ENCODE measurements around the gene ALDH4A1.

The ALDH4A1 gene

GRCh38 chr1:18939398-18940302 is 37.3 kb upstream of the ALDH4A1 start:
- DNase-seq = no peak

- DNase-seq = no peak
Observed at GRCh38 chr1:18938707-18939070, 36.3 kb upstream of the ALDH4A1 start.

GRCh38 chr1:18938008-18938706 is 35.8 kb upstream of the ALDH4A1 start:
- DNase-seq = no peak

- no peak for DNase-seq
Observed at GRCh38 chr1:18937539-18937938, 35.2 kb upstream of the ALDH4A1 start.

- DNase-seq = no peak
Observed at GRCh38 chr1:18936814-18937481, 34.6 kb upstream of the ALDH4A1 start.

GRCh38 chr1:18936471-18936813 is 34.1 kb upstream of the ALDH4A1 start:
- no peak for DNase-seq

- DNase-seq = peak; percentile 39
Observed at GRCh38 chr1:18934205-18935000, 32.0 kb upstream of the ALDH4A1 start.

- DNase-seq = no peak
Observed at GRCh38 chr1:18932879-18933278, 30.5 kb upstream of the ALDH4A1 start.

GRCh38 chr1:18932387-18932786 is 30.0 kb upstream of the ALDH4A1 start:
- peak; percentile 12 for DNase-seq

GRCh38 chr1:18931730-18932129 is 29.4 kb upstream of the ALDH4A1 start:
- no peak for DNase-seq

- no peak for DNase-seq
Observed at GRCh38 chr1:18929686-18930085, 27.3 kb upstream of the ALDH4A1 start.

GRCh38 chr1:18928985-18929384 is 26.6 kb upstream of the ALDH4A1 start:
- no peak for DNase-seq

GRCh38 chr1:18928406-18928805 is 26.1 kb upstream of the ALDH4A1 start:
- DNase-seq = no peak

- DNase-seq = no peak
Observed at GRCh38 chr1:18927654-18928272, 25.4 kb upstream of the ALDH4A1 start.

GRCh38 chr1:18927082-18927653 is 24.8 kb upstream of the ALDH4A1 start:
- no peak for DNase-seq

- no peak for DNase-seq
Observed at GRCh38 chr1:18926315-18927081, 24.1 kb upstream of the ALDH4A1 start.

GRCh38 chr1:18925279-18925678 is 22.9 kb upstream of the ALDH4A1 start:
- no peak for DNase-seq

GRCh38 chr1:18924221-18924691 is 21.9 kb upstream of the ALDH4A1 start:
- peak; percentile 9 for DNase-seq

- DNase-seq = no peak
Observed at GRCh38 chr1:18923756-18924211, 21.4 kb upstream of the ALDH4A1 start.

GRCh38 chr1:18922848-18923755 is 20.7 kb upstream of the ALDH4A1 start:
- DNase-seq = no peak
